HG03097 (cell line): Measurements from ENCODE around the gene SNX1.
"Not testable (repeated sequence)": the region's sequence is repeated elsewhere in the genome, so short reads cannot be mapped to it uniquely, and the experiment has no call there.

ENCODE experiments used
- ATAC-seq: cut with Tn5 transposase; IDR thresholded peaks from one replicate; pipeline ENCODE4 v1.9.1; 2021; ENCODE audit not compliant: unreplicated experiment, low FRiP score

SNX1 gene

DNA sequence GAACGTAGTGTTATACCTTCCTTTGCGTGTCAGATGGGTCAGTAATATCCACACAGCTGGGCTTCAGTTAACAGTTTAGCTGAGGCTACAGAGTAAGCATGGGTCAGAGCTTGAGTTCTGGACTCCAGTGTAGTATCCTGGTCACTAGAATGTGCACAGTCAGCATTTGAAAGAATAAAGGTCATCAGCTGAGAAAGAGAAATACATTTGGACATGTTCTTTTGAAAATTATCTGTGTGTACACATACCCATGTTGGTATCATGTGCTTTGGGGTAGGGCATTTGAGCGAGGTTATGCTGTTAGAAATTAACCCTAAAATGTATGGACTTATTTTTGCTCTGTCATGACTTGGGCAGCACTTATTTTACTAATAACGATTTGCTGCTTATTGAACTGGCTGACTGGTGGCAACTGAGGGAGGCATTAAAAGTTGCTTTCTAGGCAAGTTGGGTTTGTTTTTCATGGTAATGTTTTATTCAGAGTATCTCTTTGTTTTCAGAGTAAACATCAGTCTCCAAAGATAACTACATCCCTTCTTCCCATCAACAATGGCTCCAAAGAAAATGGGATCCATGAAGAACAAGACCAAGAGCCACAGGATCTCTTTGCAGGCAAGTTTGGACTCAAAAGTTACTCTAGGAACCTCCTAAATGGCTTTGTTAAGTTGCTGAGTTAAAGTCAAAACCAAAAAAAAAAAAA lies 16.4 kb downstream of the SNX1 start:
- no peak for ATAC-seq

DNA sequence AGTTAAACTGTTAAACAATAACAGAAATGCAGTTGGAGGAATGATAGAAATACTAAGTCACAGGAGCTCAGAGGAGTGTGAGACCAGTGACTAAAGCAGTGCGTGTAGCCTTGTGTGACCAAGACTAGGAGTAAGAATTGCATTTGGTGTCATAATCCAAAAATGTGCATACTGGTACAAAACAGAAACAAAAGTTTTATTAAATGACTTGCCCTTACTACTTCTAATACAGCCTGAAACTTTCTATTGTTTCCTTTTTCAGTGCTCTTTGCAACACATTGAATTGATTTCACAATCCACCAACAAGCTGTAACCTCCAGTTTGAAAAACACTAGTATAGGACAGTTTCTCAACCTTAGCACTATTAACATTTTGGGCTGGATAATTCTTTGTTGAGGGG lies 17.1 kb downstream of the SNX1 start:
- no peak for ATAC-seq

DNA sequence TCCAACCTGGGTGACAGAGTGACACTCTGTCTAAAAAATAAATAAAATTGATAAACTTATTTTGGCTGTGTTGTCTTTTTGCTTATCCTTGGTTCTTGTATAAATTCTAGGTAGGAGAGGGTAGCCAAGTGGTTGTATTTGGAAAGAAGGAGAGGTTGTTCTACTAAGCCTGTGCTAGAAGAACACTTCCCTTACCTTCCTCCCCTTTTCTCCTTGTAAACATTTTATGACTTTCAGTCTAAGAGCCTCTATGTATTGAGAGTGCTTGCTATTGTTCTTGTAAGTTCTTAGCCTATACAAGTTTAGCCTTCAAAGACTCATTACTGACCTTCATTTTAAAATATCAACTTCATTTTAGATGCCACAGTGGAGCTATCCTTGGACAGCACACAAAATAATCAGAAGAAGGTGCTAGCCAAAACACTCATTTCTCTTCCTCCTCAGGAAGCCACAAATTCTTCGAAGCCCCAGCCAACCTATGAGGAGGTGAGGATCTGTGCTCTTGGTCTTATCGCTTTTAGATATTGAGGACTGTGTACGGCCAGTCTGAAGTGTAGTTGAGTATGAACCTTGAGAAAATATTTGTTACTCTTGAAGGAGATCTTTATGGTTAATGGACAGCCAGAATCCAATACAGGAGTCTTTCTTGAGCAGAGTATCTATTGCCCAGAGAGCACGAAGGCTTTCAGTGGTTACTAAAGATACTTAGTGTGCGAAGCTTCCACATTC lies 22.1 kb downstream of the SNX1 start:
- ATAC-seq, result no peak

DNA sequence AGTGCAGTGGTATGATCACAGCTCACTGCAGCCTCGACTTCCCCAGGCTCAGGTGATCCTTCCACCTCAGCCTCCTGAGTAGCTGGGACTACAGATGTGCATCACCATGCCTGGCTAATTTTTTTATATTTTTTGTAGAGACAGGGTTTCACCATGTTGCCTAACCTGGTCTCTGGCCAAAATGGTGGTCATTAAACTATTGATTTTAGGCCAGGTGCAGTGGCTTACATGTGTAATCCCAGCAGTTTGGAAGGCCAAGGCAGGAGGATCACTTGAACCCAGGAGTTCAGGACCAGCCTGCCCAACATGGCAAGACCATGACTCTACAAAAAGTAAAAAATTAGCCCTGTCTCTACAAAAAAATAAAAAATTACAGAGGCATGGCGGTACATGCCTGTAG lies 24.5 kb downstream of the SNX1 start:
- not testable (repeated sequence) for ATAC-seq

DNA sequence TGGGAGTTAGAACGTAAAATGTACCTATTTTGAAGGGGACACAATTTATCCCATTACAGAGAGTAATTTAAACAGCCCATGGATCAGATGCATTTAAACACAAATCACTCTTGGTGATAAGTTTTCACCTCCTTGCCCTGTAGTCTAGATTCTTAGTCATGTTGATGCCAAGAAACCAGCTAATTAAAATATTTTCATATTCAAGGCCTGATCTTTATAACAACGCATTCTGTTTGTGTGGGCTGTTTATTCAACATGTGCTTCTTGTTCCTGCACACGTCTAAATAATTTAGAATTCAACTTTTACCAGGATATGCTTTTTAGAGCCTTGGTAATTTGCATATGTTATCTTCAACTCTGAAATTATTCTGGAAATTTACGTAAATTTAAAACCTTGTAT lies 25.8 kb downstream of the SNX1 start:
- ATAC-seq, result no peak

DNA sequence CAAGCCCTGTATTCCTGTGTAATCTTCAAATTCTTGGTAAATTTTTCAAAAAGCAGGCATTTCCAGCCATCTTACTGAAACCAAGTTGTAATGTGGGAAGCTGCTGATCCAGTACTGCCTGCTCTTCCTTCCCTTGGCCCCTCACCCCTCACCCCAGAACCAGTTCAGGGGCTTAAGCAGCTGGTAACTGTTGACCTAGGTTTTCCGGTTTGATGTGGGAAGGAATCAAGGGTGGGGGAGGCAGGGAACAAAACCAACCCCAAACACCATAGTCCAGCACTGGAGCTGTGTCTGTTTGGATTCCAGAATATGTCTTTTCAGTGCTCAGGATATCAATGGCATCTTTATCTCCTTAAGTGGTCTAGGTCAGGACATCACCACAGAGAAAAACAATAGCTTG lies 26.7 kb downstream of the SNX1 start:
- no peak for ATAC-seq

DNA sequence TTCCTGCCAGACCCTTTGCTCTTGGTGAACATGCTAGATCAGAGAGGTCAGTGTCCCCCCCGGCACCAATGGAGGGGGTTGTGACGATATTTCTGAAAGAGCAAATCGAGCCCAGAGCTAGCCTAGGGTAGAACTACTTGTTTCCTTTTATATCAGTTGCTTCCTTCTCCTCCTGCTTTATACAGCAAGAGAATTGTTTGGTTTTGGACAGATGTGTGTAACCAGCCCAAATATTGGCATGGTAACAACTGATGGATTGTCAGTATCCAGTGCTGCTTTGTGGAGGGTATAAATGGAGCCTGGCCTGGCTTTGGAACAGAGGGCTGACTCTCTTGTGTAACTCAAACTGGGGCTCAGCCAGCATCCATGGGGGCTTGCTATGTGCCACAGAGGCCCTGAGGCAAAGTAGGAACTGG lies 27.2 kb downstream of the SNX1 start:
- no peak for ATAC-seq

DNA sequence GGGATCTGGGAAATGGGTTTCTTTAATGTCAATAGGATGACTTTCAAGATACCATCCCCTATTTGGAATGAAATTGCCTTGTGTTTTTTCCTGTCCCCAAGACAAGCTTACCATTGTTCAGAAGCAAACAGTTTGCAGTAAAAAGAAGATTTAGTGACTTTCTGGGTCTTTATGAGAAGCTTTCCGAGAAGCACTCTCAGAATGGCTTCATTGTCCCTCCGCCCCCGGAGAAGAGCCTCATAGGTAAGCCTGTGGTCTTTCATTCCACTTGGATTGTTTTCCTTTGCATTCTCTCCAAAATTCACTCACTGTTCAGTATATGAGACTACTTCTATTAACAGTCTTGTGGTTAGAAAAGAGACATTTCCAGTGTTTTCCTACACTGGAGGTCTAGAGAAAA lies 30.2 kb downstream of the SNX1 start:
- no peak for ATAC-seq

DNA sequence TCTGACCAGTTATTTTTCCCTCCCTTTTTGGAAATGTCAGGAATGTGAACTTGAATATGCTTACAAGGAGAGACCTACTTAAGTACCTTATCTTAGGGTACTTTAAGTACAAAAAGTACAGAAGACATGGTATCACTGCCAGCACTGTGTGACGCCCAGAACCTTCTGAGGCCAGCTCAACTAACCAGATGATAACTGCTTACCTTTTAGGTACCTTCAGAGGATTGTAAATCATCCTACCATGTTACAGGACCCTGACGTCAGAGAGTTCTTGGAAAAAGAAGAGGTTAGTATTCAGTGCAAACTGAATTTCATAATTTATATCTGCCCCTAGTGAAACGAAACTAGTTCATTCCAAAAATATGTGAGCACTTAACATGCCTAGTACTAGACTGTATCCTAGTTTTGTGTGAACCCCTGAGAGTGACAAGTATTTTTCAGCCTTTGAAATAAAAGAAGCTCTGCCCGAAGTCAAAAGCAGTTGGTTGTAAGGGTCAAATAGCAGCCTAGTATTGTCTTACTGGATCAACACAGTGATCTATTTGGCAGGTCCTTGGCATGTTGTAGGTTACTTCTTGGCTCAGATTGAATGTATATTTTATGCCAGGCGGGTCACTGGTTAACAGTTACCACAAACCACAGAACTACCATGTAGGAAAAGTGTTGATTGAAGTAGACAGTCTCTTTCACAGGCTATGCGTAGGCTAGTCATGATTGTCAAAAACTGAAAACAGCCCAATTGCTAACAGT lies 31.9 kb downstream of the SNX1 start:
- ATAC-seq, result no peak

DNA sequence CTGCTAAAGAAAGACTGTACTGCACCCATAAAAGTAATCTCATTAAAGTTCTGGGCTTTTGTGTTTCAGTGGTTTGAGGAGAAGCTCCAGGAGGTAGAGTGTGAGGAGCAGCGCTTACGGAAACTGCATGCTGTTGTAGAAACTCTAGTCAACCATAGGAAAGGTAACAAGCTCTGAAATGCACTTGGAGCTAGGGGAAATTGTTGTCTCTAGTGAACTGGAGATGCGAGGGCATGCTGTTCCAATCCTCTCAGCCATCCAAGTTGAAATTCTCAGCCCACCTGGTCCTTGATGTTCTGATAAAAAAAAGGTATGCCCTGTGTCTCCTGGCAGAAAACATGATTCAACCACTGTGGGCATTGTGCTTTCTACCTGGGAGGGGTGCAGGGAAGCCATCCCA lies 34.4 kb downstream of the SNX1 start:
- no peak for ATAC-seq

DNA sequence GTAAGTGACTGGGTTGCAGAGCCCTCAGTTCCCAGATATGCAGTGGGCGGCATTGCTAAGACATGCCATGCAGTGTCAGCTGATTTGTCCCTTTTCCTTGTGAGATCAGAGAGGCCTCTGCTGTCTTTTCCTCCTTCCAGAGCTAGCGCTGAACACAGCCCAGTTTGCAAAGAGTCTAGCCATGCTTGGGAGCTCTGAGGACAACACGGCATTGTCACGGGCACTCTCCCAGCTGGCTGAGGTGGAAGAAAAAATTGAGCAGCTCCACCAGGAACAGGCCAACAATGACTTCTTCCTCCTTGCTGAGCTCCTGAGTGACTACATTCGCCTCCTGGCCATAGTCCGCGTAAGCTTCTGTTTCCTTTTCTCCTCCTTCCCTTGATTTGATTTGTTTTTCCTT lies 35.8 kb downstream of the SNX1 start:
- no peak for ATAC-seq

DNA sequence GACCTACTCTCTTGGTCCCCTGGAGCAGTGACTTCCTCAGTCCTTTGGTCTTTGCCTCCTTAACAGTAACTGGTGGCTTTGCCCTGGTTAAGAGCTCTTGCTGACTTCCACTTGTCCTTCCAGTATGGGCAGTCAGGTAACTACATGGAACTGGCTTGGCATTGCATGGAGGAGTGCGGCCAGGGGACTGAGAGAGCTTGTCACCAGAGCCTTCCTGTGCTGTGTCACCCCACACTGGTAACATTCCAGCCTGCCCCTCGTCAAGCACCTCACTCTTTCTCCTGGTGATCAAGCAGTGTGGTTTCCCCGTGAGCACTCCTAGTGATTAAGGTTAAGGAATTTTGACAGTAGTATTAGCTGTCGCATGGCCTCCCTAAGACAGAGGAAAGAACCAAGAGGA lies 36.4 kb downstream of the SNX1 start:
- ATAC-seq, result no peak

DNA sequence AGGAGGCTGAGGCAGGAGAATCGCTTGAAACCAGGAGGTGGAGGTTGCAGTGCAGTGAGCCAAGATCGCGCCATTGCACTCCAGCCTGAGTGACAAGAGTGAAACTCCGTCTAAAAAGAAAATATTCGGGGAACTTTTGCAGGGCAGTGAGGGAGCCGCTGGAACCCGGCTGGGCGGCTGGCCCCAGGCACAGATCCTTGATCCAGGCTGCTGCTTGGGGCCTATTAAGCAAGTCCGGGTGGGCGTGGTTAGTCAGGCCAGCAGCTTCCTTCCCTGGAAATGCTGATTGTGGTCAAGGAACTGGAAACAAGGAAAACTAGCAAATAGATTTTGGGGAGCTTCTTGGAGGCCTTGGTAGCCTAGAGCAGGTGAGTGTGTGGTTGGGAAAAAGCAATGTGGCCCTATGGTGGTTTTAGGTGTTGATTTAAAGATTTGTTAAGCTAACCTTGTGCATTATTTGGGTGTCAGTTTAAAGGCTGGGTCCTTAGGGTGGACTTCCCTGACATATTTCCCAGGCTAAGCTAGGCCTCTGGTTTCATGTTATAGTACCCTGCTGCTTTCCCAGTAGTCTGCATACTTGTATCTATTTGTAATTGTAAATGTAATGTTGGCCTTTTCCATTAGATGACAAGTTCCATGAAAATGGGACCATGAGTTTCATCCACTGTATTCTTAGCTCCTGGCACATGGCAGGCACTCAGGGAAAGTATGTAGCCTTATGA lies 38.0 kb downstream of the SNX1 start:
- no peak for ATAC-seq

DNA sequence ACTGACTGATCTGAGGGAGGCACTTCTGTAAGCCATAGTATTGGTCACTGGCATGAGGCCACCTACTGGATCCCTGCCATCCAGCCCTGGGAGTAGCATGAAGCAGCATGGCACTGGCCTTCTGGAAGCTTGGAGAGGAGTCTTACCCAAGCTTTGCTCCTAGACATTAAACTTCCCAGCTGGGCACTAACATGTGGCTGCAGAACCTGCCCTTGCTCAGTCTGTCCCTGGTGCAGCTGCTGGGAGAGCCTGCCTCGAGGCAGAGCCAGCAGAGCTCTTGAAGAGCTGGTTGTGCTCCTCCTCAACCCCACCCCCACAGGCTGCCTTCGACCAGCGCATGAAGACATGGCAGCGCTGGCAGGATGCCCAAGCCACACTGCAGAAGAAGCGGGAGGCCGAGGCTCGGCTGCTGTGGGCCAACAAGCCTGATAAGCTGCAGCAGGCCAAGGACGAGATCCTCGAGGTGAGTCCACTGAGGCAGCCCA lies 38.6 kb downstream of the SNX1 start:
- no peak for ATAC-seq

DNA sequence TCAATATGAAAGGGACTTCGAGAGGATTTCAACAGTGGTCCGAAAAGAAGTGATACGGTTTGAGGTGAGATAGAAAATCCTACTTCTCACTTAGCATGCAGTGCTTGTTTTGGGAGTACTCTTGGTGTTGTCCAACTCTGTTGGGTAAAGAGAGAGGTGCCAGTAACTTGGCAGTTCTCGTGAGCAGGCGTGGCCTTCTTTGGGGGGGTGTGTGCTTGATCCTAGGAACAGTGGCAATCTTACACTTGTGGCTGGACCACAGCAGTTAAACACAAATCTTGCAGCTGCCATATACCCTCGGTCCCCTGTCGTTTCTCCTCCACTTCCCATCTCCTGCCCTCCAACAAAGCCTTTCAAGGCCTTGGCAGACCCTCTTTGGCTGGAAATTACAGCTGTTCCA lies 40.6 kb downstream of the SNX1 start:
- no peak for ATAC-seq

DNA sequence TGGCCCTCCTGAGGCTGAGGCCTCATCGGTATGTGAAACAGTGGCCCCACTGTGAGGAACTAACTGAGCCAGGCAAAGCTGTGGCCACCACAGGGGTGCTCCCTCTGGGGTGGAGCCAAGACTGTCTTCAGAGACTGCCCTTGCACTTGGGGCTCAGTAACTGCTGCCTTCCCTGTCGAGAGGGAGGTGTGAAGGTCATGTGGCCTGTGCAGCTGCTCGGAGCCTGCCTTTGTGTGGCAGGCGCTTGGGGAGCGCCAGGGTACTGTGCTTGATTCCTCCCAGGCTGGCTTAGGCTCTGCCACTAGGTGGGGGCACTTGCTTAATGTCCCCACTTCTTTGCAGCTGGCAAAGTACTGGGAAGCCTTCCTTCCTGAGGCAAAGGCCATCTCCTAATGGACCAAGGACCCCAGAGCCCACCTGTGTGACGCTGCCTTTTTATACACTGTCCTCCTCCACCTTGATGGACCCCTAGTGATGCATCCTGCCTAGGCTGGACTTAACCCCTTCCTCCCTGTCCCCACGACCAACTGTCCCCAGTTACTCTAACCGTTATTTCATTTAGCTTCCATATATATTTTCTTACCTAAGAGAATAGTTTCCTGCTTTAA lies 41.5 kb downstream of the SNX1 start:
- ATAC-seq, result no peak

DNA sequence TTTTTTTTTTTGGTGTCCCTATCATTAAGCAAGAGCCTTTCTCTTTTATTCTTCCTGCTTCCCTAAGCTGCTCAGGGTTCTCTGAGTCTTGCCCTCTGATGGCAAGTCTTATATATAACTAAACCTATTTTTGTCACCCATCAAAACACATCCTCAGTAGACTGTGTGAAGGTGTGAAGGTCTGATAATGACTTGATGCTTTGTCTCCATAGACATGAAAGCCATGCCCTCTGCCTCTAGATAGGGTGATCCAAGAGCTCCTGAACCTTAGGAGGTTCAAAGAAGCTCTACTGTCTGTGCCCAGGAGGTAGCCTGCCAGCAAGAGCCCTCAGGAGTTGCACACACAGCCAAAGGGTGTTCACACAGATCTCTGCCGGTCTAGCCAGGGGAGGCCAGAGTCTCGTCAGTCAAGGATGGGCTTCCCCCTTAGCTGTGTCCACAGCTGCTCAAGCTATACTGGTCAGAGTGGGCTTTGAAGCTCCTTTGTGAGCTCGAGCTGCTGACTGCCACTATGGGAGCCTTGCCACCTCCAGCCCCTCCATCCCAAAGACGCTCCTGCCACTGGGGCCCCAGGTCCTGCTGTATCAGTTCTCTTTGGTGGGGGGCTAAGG lies 42.7 kb downstream of the SNX1 start:
- ATAC-seq, result no peak

DNA sequence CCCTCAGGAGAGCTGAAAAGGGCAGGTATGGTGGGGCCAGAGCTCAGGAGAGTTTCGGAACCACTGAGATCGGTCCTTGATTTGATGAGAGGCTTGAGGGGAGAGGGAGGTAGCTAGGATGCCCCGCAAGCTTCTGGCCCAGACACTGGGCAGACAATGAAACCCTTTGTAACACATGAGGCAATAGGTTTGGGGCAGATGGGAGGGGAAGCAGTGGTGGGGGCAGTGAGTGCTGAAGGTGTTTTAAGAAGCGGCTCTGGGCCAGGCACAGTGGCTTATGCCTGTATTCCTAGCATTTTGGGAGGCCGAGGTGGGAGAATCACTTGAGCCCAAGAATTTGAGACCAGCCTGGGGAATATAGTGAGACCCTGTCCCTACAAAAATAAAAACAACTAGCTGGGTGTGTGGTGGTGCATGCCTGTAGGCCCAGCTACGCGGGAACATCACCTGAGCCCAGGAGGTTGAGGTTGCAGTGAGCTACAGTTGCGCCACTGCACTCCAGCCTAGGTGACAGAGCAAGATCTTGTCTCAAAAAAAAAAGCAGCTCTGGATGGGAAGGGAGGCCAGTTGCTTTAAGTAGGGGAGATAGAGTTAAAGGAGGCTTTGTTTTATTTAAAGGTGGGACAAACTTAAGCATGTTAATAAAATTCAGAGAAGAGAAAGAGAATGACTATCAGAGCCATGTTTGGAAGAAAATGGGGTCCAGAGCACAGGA lies 46.2 kb downstream of the SNX1 start:
- ATAC-seq, result no peak

DNA sequence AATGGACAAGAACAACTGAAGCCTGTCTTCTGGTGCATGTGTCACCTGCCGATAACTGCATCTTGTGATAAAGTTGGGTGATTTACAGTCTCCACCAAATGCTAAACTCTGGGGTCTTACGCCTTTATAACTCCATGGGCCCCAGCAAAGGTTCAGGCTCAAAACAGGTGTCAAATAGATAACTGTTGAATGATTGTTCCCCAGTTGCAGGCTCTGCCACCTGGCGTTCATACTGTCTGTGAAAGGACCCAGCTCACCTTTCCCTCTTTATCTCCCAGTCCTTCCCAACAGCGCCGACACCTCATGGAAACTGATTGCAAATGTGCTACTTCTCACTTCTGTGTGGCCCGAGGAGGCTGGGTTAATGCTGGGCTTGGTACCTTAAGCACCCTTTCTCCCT lies 47.5 kb downstream of the SNX1 start:
- ATAC-seq, result no peak

DNA sequence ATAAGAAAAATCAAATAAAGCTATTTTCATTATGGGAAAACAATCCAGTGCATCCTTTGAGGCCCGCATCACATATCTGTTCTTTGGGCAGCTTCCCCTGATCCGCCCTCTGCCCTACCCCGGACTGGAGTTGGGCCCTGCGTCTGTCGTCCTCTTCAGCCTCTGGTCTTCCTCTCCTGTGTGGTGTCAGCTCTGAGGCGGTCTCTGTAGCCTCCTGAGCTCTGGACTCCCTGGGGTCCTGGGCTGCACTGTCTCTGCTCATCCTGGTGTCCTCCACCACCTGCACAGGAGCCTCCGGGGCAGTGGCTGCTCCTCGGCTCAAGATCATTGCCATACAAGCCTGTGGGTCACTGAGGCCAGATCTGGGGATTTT lies 48.4 kb downstream of the SNX1 start:
- ATAC-seq, result peak; percentile 18
